ENCODE results near the gene TTBK2. TPM values are rescaled to one million over a fixed set of nuclear protein-coding genes. Genes with fewer than 3 reads are reported as not detected.

TTBK2 gene
- total and polyA plus RNA-seq, 10 of the 15 experiments (the other 5 are each of a cell fraction or from before 2014, with no cell fraction given): 0.66 to 9.1 (median 3.7) TPM

DNA sequence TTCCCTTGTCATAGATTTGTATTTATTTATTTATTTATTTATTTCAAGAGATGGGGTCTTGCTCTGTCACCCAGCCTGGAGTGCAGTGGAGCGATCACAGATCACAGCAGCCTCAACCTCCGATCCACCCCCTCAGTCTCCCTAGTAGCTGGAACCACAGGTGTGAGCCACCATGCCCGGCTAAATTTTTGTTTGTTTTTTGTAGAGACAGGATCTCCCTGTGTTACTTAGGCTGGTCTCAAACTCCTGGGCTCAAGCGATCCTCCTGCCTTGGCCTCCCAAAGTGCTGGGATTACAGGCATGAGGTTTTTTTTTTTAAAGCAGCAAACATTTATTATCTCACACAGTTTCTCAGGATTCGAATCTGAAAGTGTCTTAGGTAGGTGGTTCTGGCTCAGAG, 2.5 kb downstream of the TTBK2 start (continued):
- no peak for TF ChIP-seq NR2F1 (conservative IDR thresholded peaks at IDR 0.05)
- TF ChIP-seq ATF7 (IDR thresholded peaks at IDR 0.05; ENCODE audit: low read depth): peak; percentile 27; the same call in 1 of the 2 replicates
- TF ChIP-seq ZNF217 (IDR thresholded peaks at IDR 0.05): no peak
- TF ChIP-seq GATAD2B (conservative IDR thresholded peaks at IDR 0.05; ENCODE audit: low read depth): no peak
- TF ChIP-seq, protein P1, sequence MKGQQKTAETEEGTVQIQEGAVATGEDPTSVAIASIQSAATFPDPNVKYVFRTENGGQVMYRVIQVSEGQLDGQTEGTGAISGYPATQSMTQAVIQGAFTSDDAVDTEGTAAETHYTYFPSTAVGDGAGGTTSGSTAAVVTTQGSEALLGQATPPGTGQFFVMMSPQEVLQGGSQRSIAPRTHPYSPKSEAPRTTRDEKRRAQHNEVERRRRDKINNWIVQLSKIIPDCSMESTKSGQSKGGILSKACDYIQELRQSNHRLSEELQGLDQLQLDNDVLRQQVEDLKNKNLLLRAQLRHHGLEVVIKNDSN (IDR thresholded peaks at IDR 0.05; ENCODE audit: borderline replicate concordance, extremely low read length, insufficient read depth, low read depth, low read length): no peak
- TF ChIP-seq RCOR1 (conservative IDR thresholded peaks at IDR 0.05; ENCODE audit: low read depth, low read length): no peak
- TF ChIP-seq, protein P2, sequence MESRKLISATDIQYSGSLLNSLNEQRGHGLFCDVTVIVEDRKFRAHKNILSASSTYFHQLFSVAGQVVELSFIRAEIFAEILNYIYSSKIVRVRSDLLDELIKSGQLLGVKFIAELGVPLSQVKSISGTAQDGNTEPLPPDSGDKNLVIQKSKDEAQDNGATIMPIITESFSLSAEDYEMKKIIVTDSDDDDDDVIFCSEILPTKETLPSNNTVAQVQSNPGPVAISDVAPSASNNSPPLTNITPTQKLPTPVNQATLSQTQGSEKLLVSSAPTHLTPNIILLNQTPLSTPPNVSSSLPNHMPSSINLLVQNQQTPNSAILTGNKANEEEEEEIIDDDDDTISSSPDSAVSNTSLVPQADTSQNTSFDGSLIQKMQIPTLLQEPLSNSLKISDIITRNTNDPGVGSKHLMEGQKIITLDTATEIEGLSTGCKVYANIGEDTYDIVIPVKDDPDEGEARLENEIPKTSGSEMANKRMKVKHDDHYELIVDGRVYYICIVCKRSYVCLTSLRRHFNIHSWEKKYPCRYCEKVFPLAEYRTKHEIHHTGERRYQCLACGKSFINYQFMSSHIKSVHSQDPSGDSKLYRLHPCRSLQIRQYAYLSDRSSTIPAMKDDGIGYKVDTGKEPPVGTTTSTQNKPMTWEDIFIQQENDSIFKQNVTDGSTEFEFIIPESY (IDR thresholded peaks at IDR 0.05): no peak
- TF ChIP-seq ETV6 (conservative IDR thresholded peaks at IDR 0.05 in 1 of 2, IDR thresholded peaks at IDR 0.05 in 1 of 2; ENCODE audit: borderline replicate concordance in 1 of 2, low read depth in 1 of 2): no peak

DNA sequence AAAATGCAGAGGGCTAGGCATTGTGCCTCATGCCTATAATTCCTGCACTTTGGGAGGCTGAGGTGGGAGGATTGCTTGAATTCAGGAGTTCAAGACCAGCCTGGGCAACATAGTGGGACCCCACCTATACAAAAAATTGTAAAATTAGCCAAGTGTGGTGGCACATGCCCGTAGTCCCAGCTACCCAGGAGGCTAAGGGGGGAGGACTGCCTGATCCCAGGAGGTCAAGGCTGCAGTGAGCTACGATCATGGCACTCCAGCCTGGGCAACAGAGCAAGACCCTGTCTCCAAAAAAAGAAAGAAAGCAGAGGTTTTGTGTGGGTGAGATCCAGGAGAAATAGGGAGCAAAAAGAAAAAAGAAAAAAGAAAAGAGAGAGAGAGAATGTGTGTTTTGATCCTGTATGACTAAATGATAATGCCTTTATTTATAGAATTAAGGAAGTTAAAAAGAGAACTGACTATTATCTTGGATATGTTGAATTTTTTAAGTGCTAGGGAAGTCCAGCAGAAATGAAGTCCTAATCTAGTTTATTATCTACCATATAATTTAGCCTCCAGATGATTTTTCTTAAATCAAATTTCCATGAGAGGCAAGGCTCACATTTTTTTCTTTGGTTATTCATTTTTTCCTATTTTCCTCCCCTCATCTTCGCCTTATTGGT, 4.8 kb downstream of the TTBK2 start:
- H2AFZ ChIP-seq (ENCODE audit: control insufficient read depth, low read depth, low read length): no peak overlapping the region
- H4K20me1 ChIP-seq (ENCODE audit: control insufficient read depth, insufficient read depth): no peaks in the 10 kb centered on the region
- BruUV-seq (replicated peaks): no TSS peak
- SMC1A ChIA-PET (ENCODE audit: uncharacterized antibody, unreplicated experiment): no interaction called here
- no peak overlapping the region; the same call in 1 of the 2 replicates for H3K4me2 ChIP-seq (ENCODE audit: control insufficient read depth, insufficient read depth)
- peaks cover 15% of the 10 kb centered on the region for H3K4me1 ChIP-seq (ENCODE audit: control insufficient read depth, insufficient read depth, low read length)
- POLR2A ChIA-PET: no interaction called here
- H3K36me3 ChIP-seq (ENCODE audit: control insufficient read depth in 2 of 2, insufficient read depth in 2 of 2, low read length in 1 of 2): no peaks in the 10 kb centered on the region
- RAD21 ChIA-PET (ENCODE audit: unreplicated experiment): interaction anchor here (1.8 kb wide), 1 partner anchor 11 kb away, joined by 6 read pairs; no protein-coding TSS in a partner anchor
- FAIRE-seq: no peak
- CTCF ChIA-PET: interaction anchor here (1.7 to 2.1 kb wide), 2 partner anchors 11 to 13 kb away, joined by 5 to 10 read pairs; no protein-coding TSS in a partner anchor
- in situ Hi-C loops (cut with MboI) (no loop called here), intact Hi-C loops (cut with micrococcal nuclease; ENCODE audit: unreplicated experiment) (no loop called here)
- peaks cover 29% of the 10 kb centered on the region for H3K79me2 ChIP-seq (ENCODE audit: control insufficient read depth, insufficient read depth, low read length)
- H3K27me3 ChIP-seq (replicated peaks in 1 of 2; ENCODE audit: control insufficient read depth in 2 of 2, insufficient read depth in 2 of 2, low read length in 1 of 2): no peaks in the 10 kb centered on the region
- no peak for ATAC-seq
- no peak overlapping the region for H3K4me3 ChIP-seq
- no peak overlapping the region for H3K27ac ChIP-seq (ENCODE audit: control insufficient read depth, insufficient read depth)
- no peaks in the 10 kb centered on the region for H3K9me3 ChIP-seq (replicated peaks; ENCODE audit: control insufficient read depth, insufficient read depth, low read length)
- DNase-seq (ENCODE audit: low read depth, low spot score): no peak
- WGBS (ENCODE audit: insufficient coverage, insufficient replicate concordance, low lambda C conversion rate, missing lambda C conversion rate): 74% methylated on average over 3 of the region's 3 CpGs
- no peak overlapping the region for H3K9ac ChIP-seq (ENCODE audit: control insufficient read depth, insufficient read depth, low read length)
- no peak for TF ChIP-seq NR2C1 (IDR thresholded peaks at IDR 0.05)
- no peak for TF ChIP-seq ZNF274 (IDR thresholded peaks at IDR 0.05; ENCODE audit: insufficient read depth, insufficient read length)
- no peak for TF ChIP-seq BCL11A (IDR thresholded peaks at IDR 0.05; ENCODE audit: low read depth, low read length)
- no peak for TF ChIP-seq MTA2 (IDR thresholded peaks at IDR 0.05; ENCODE audit: low read depth)
- no peak for TF ChIP-seq POU2F2 (IDR thresholded peaks at IDR 0.05; ENCODE audit: borderline replicate concordance, low read depth, low read length)
- TF ChIP-seq KAT2A (conservative IDR thresholded peaks at IDR 0.05; ENCODE audit: control insufficient read depth, low read depth, low read length): no peak
- TF ChIP-seq ZZZ3 (IDR thresholded peaks at IDR 0.05; ENCODE audit: control insufficient read depth, insufficient read length, low read depth): no peak
- no peak for TF ChIP-seq TCF7 (IDR thresholded peaks at IDR 0.05; ENCODE audit: borderline replicate concordance)
- TF ChIP-seq SIN3A (IDR thresholded peaks at IDR 0.05; ENCODE audit: low read depth, low read length): no peak
- TF ChIP-seq STAT3 (IDR thresholded peaks at IDR 0.05; ENCODE audit: low read depth, low read length): no peak
